ENCODE measurements around the gene XYLT1.
"Not testable (repeated sequence)": the region's sequence is repeated elsewhere in the genome, so short reads cannot be mapped to it uniquely, and the experiment has no call there.

The XYLT1 gene

DNA sequence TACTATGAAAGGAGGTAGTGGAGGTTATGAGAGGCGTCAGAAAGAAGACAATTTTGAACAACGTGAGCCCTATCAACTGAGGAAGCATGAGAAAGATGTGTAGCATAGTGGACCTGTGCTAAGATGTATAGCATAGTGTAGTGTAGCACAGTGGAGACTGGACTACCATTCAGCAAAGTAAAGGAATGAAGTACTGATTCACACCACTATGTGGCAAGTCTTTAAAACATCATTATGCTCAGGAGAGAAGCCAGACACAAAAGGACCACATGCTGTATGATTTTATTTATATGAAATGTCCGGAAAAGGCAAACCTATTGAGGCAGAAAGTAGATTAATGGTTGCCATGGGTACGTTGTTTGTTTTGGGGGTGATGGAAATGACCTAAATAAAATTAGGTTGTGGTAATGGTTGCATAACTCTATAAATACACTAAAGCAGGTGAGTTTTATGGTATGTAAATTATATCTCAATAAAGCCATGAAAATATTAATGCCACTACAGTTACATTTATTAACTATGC, 20.4 kb upstream of the XYLT1 start:
- DNase-seq (no peak), ATAC-seq (no peak)

DNA sequence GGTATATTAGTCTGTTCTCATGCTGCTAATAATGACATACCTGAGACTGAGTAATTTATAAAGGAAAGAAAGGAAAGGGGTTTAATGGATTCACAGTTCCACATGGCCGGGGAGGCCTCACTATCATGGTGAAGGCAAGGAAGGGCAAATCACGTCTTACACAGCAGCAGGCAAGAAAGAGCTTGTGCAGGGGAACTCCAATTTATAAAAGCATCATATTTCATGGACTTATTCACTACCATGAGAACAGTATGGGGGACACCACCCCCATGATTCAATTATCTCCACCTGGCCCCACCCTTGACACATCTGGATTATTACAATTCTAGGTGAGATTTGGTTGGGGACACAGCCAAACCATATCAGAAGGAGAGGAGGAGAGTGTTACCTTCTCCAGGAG, 17.7 kb upstream of the XYLT1 start:
- ATAC-seq (no peak), DNase-seq (no peak)

DNA sequence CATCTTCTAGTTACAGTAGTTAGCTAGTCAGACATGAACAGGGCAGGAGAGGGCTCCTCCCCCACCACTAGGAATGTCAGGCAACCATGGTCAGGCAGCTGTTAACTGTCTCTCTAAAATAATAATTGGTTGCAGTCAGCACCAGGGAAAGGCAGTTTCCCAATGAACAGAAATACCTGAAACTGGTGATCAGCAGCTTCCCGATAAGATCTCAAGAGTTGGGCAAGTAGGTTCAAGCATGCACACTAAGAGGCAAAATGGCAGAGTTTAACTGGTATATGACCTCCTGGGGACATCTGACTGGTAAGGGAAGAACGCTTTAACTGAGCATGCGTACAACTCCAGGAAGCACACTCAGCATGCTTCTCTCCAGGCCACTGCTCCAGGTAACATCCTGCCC, 12.6 kb upstream of the XYLT1 start:
- ATAC-seq = no peak
- DNase-seq = no peak

DNA sequence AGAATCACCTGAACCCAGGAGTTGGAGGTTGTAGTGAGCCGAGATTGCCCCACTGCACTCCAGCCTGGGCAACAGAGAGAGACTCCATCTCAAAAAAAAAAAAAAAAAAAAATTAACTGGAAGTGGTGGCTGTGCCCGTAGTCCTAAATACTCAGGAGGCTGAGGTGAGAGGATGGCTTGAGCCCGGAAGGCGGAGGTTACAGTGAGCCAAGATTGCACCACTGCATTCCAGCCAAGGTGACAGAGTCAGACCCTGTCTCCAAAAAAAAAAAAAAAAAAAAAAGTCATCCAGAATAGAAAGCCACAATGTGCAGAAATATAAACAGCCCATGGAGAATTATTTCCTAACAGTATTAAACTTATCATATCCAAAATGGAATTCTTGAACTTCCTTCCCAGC, 11.6 kb upstream of the XYLT1 start:
- not testable (repeated sequence) for ATAC-seq, DNase-seq

DNA sequence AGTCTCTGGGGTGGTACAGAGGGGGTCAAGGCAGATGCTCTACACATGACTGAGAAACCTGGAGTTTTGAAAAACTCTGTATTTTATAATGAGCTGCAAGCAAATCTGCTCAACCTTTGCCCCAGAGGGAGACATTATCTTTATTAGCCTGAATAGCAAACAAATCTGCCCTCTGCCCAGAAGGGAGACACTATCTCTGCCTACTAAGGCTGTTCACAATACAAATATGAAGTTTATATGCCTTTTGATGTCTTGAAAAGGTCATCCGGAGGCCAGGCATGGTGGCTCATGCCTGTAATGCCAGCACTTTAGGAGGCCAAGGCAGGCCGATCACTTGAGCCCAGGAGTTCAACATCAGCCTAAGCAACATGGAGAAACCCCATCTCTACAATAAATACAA, 11.0 kb upstream of the XYLT1 start:
- no peak for ATAC-seq
- no peak for DNase-seq

DNA sequence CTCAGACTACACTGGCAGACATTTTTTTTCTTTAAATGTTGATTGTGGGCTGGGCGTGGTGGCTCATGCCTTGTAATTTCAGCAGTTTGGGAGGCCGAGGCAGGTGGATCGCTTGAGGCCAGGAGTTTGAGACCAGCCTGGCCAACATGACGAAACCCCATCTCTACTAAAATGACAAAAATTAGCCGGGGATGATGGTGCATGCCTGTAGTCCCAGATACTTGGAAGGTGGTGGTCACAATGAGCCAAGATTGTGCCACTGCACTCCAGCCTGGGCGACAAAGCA, 6.4 kb upstream of the XYLT1 start:
- not testable (repeated sequence) for DNase-seq, ATAC-seq

DNA sequence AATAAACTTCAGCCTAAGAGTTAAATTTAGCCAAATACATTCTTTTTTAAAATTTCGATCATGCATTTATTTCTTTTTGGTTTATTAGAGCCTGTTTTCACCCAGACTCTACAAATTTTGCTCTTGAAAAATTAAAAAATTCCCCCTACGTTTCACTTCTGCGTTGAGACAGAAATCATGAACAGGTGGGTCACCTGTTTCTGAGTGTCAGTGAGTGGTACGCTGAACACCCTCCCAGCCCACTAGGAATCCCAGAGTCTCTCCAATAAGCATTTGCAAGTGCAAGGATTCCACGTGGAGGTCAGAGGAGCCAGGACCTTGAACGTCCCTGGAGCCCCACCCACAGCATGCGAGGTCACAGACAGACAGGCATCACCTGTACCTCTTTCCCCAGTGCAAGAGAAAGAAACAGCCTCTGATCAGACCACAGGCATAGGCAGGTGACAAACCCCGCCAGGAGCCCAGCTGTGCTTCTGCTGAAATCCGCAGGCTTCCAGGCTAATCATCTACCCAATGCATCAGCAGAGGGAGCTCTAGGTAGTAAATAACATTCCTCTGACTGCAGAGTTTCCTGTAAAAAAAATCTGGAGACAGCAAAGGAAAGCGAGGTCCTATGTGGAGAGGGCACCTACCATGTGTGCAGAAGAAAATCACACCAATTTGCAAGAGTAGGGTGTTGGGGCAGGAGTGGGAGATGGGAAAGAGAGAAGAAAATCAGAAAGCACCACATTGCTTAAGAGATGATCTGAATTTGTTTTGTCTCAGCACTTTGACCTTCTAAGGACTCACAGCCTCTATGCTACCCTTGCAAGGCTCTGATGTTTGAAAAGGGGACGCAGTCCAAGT, 5.9 kb upstream of the XYLT1 start:
- ATAC-seq (peak; percentile 52), DNase-seq (peak; percentile 30)

DNA sequence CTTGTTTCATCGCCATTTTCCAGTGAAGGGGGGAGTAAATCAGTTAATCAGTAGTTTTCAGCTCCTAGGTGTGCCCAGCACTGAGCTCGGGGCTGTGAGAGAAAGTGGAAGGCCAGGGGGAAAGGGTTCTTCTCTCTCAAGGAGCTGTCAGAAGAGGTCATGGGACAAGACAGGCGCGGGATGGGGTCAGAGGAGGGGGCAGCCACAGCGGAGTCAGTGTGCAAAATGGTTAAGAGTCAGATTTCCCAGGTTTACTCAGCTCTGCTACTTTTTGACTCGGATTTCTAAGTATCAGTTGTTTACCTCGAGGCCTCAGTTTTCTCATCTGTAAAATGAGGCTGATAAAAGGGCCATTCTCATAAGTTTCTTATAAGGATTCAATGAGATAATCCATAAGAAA, 4.3 kb upstream of the XYLT1 start:
- no peak for ATAC-seq
- DNase-seq = no peak

DNA sequence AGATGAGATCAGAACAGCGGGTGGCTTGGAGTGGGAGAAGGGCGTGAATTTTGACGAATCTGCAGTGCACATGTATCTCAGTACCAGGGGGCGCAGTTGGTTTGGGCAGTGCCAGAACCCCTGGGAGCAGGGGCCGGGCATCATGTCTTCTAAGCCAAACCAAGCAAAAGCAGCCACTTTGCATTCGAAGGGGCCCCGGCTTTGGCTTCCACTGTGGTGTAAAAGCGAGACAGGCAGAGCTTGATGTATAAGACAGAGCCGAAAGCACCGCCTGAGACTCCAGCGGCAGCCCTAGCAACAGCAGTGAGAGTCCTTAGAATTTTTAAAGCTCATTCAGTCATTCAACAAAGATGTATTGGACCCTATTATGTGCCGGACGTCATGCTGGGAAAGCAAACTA, 3.8 kb upstream of the XYLT1 start:
- DNase-seq (peak; percentile 25), ATAC-seq (no peak)

DNA sequence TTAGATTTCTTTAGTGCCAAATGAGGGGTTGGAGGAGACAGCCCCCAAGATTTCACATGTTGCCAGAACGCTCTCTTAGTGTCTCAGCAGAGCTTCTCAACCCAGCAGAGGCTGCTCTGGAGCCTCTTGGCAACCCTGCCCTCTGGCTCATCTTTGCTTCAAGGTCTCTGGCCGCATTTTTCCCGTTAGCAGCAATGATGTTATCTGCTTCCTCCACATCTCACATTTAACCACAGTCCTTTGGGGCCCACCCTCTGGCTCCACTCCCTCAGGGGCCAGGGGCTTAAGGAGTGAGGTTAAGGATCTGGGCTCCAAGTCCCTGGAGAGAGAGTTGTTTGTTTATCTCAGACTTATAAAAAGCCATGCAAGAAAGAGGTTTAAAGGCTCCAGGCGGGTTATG, 3.3 kb upstream of the XYLT1 start:
- ATAC-seq (no peak), DNase-seq (no peak)

DNA sequence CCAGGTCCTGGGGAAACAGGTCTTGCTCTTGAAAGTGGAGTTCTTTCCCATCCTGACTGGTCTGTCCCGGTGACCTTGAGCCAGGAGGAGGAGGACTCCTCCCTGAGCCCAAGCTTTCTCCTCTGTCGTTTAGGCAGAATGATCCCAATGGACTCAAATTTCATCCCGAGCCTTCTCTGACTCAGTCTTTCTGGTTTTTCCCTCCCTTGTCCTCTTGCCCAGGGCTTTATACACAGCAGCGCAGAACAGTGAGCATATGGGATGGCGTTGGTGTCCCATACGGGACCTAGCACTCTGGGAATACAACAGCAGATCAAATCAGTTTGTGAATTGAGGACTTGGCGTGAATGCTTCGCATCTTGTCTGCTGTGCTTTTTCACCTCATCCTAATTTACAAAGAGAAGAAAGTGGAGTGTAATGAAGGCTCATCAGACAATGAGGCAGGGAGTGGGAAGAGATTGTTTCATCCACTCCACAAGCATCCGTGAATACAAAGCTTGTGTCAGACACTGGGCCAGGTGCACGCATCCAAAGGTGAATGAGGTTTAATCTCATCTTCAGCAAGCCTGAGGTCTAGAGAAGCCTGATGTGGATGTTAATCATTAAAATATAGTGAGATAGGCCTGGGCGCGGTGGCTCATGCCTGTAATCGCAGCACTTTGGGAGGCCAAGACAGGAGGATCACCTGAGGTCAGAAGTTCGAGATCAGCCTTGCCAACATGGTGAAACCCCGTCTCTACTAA, 1.1 kb upstream of the XYLT1 start:
- no peak for ATAC-seq
- no peak for DNase-seq

DNA sequence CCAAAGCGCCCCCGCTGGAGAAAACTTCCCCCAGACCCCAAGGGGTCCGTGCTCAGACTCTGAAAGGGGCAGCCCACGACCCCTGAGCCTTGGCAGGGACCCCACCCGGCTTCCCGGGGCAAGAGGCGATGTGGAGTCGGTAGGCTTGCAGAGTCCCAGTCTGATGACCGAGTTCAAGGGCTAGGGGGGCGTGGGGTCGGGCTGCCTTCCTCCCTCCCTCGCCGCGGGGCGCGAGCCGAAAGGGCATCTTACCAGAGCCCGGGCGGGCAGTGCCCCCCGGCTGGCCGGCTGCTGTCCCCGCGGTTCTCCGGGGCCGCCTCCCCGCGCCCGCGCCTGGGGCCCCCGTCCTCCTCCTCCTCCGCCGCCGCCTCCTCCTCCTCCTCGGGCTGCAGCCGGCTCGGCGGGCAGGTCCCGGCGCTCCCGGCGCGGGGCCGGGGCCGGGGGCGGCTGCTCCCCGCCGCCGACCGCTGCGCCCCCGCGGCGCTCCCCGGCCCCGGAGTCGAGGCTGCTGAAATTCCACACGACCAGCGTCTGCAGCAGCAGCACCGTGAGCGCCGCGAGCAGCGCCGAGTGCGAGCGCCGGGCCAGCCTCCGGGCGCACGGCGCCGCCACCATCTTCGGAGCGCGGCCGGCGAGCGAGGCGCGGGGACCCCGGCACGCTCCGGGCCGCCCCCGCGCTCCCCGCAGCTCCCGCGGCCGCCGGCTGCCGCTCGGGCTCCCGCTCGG, 415 bp downstream of the XYLT1 start:
- ATAC-seq (peak; percentile 9), DNase-seq (peak; percentile 29)

DNA sequence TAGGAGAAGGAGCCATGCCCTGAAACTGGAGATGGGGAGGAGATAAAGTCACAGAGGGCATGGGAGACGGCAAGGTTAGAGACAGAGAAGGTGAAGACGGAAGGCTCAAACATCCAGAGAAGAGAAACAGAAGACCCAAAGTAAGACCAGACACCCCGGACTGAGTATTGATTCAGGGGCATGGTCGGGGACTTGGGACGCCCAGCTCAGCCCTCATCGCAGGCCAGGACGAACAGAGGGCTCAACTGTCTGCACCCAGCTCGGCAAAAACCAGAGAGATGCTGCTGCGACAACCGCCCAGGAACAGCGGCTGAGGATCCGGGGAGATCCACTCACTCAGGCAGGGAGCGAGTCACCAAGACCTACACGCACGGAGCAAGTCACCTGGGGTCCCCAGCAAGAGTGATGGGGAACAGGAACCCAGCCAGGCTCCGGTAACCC, 999 bp downstream of the XYLT1 start:
- peak; percentile 50 for ATAC-seq
- peak; percentile 33 for DNase-seq

DNA sequence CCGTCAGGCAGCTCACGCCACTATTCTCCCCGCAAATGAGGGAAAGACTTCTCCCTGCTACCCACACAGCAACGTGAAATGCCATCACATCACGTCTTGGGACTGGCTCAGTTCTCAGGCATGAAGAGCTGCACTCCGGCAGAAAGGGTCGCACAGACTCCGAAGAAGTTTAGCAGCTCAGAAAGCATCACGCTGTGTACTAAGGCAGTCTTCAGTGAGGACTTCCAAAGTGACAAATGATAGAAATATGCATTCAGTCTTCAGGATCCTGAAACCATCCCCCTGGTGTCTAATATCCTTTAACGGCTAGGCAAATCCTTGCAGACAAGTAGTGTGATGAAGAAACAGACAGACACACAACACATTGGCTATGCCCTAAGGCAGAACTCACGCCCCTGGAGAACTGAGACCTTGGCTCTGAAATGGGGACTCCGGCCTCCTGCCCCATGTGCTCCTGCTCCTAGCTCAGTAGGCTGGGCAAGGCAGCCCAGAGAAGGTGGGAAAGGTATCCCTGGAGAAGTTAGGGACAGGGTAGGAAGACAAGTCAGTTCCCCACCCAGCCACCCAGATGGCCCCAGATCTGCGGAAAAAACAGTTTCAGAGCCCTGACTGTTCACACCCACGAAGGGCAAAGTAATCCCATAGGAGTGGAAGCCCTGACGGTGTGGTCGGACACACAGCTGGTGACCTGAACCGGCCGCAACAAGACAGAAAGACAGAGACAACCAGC, 1.6 kb downstream of the XYLT1 start:
- DNase-seq (no peak), ATAC-seq (no peak)

DNA sequence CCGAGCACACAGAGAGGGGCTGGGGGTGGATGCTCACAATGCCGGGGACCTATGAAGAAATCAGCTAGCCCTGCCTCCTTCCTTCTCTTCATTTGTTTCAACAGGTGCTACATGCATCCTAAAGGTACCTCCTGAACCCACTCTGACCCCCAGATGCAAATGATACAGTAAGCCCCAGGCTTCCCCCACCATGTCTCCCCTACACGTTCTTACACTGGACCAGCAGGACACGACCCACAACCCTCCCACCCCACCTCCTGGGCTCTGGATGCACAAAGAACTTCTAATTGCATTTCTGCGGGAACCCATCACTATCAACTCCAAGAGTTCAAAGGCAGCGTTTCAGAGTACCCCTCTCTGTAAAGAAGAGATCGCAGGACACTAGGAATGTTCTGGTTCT, 2.1 kb downstream of the XYLT1 start:
- no peak for ATAC-seq

DNA sequence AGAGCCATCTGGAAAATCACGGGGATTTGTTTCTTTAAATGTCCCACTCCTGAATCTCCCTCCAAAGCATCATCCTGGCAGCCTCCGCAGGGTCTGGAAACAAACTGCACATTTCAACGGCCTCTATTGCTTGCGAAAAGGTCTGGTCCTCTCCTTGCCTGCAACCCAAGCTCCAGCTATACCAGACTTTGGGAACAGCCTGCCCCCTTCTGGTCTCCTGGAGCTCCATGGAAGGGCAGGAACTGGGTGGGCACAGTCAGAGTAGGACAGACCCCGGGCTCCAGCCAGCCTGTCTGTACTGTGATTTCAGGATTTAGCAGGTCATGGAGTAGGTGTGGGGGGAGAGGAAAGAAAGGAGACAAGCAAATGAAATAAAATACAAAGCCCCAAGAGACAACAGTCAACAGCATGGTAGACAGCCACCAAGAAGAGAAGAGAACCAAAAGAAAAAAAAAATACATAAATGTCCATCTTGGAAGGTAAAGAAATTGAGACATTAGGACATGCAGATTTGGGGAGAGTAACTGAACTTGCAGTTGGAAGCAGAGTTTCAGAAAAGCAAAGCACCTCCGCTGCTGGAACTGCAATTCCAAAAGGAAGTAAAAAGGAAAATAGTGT, 2.7 kb downstream of the XYLT1 start:
- ATAC-seq (peak; percentile 38), DNase-seq (peak; percentile 66)

More for the DNA sequence above, 2.1 kb downstream of the XYLT1 start:
- DNase-seq = no peak

DNA sequence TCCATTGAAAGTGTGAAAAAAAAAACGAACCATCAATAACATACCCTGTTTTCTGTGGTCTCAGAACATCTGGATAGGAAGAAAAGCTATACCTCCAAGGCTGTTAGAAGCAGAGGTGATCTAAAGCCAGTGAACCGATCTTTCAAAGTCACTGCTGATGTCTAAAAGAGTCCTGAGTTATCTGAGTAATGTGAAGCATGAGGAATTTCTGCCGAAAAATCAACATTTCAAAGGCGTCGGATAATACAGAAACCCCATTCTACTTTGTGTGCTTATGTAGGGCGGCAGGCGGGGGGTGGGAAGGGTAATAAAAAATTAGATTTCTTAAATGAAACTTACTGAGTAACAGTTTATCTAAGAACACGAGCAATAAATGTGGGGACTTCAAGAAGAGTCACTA, 3.9 kb downstream of the XYLT1 start:
- ATAC-seq = no peak
- DNase-seq = no peak

DNA sequence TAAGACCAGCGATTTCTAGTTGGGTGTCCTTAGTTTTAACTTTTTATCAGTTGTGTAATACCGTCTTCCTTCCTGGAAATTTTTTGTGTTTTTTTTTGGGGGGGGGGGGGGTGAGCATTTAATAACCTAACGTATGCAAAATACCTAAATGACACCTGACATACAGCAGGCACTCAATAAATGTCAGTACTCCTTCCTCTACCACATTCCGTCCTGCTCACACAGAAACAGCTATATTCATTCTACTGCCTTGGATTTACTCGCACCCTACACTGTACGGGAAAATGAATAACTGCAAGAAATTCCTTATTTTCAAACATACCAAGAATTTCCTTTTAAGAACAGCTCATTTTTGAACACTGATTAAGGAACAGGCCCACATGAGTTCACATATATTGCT, 5.3 kb downstream of the XYLT1 start:
- DNase-seq (no peak), ATAC-seq (no peak)

DNA sequence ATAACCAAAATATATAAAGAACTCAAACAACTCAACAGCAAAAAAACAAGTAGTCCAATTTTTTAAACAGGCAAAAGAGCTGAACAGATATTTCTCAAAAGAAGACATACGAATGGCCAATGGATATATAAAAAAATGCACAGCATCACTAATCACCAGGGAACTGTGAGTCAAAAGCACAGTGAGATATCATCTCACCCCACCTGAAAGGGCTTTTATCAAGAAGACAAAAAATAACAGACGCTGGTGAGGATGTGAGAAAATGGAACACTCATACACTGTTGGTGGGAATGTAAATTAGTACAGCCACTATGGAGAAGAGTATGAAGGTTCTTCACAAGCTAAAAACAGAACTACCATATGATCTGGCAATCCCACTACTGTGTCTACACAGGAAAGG, 7.4 kb downstream of the XYLT1 start:
- no peak for DNase-seq
- peak; percentile 62 for ATAC-seq

DNA sequence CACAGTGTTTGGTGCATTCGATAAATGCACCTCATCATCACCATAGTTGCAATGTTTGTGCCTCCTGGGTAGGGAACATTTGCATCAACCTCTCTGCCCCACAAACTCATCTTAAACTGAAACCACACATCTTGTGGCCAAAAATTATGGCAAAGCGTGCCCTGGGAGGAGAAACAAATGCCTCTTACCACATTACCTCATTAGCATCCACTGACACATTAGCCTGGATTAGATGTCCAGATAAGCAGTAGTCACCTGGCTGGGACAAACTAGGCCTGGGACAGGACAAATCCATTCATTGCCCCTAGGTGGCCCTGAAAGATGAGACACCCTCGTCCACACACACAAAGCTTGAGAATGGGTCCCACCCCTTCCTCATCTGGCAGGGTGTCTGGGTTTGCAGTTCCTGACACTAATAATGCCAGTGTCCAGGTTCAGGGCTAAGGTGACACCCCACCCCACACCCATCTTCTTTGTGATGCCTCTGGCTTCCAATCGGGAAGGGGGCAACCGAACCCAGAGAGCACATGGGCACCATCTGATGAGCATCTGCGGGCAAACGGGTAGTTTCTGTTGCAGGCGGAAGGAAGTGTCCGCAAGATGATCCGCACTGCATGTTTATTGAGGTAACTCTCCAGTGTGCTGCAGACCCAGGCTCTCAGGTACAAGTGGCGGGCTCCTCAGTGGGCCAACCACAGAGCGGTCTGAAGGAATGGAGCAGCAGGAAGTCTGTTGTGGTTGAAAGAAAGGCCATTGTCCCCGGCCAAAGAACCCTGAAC, 8.6 kb downstream of the XYLT1 start:
- ATAC-seq = no peak

DNA sequence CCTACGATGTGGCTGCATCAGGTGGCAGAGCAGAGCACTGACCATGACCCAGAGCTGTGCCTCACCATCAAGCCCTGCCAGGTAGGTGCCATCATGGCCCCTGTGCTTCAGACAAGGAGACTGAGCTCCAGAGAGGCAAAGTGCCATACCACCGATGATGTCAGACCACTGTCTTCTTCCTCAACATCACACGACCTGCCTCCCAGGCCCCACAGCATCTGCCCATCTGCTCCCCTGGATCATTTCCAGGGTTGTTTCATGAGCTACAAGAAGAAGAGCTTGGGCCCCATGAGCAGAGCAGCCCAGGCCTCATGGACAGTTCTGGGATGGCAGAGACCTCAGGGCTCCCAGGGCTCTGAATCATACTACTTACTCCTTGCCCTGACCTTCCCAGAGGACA, 9.9 kb downstream of the XYLT1 start:
- no peak for ATAC-seq
- no peak for DNase-seq

More for the DNA sequence above, 8.6 kb downstream of the XYLT1 start:
- DNase-seq = no peak
